CD4-positive, alpha-beta T cell (primary cell): ENCODE measurements around the gene CES5A. TPM values are rescaled to one million over a fixed set of nuclear protein-coding genes. Genes with fewer than 3 reads are reported as not detected.
A peak's percentile ranks its signal among the peaks of the same experiment; 100 is the strongest.
"Not testable (repeated sequence)": the region's sequence is repeated elsewhere in the genome, so short reads cannot be mapped to it uniquely, and the experiment has no call there.

Source experiments
- ATAC-seq: fragments of 200-7000 bp; cut with Tn5 transposase; one replicate; pipeline ENCODE4 v1.10.0; 2022; ENCODE audit warnings: mild to moderate bottlenecking; ENCODE audit not compliant: poor library complexity
- CTCF ChIA-PET: fragments of 350-600 bp; sonication (Branson Sonifier 250); formaldehyde crosslinking; loops from one replicate; lab custom pipeline; 2021; ENCODE audit warnings: antibody characterized with exemption, inconsistent platforms; lab: Charles Lee
- POLR2A ChIA-PET: fragments of 350-600 bp; sonication (Branson Sonifier 250); formaldehyde crosslinking; loops from one replicate; lab custom pipeline; 2021; ENCODE audit warnings: antibody characterized with exemption, inconsistent platforms; lab: Charles Lee
- DNase-seq, 14 experiments: peaks; one replicate each; pipeline ENCODE4 v3.0.0-alpha.2; 2013 to 2020; ENCODE audit warnings: mixed read lengths in 2 of 14
- H3K27ac ChIP-seq, 2 donors: one replicate each; pipeline versions ENCODE4 v1.5.1 to v1.7.0; 2013; ENCODE audit warnings: low read length in 2 of 2, low read depth in 1 of 2, mild to moderate bottlenecking in 1 of 2
- H3K27me3 ChIP-seq, 2 experiments: 1 replicate in 1 of 2; 2 replicates in 1 of 2; pipeline versions ENCODE4 v1.6.1 to v1.7.0; 2013; ENCODE audit warnings: low read length in 2 of 2, control low read depth in 1 of 2, mild to moderate bottlenecking in 1 of 2, moderate library complexity in 1 of 2; ENCODE audit not compliant: insufficient read depth in 2 of 2, control insufficient read depth in 1 of 2
- H3K36me3 ChIP-seq: one replicate; pipeline ENCODE4 v1.6.1; 2013; ENCODE audit warnings: low read length, control low read depth; ENCODE audit not compliant: insufficient read depth
- H3K4me1 ChIP-seq: one replicate; pipeline ENCODE4 v1.6.1; 2013; ENCODE audit warnings: low read length, control low read depth; ENCODE audit not compliant: insufficient read depth
- H3K4me3 ChIP-seq: one replicate; pipeline ENCODE4 v1.5.1; 2013; ENCODE audit warnings: mild to moderate bottlenecking, low read length, moderate library complexity
- H3K9me3 ChIP-seq, 2 experiments: 1 replicate in 1 of 2; 2 replicates in 1 of 2; pipeline versions ENCODE4 v1.6.1 to v1.7.0; 2013; ENCODE audit warnings: low read length in 2 of 2, mild to moderate bottlenecking in 2 of 2, control low read depth in 1 of 2, moderate library complexity in 1 of 2; ENCODE audit not compliant: control insufficient read depth in 1 of 2, insufficient read depth in 1 of 2
- H3K27ac Mint-ChIP-seq: one replicate; pipeline ENCODE4 v1.8.0; 2020; ENCODE audit warnings: mixed read lengths
- H3K27me3 Mint-ChIP-seq: one replicate; pipeline ENCODE4 v1.8.0; 2021; ENCODE audit warnings: mixed read lengths
- H3K36me3 Mint-ChIP-seq: one replicate; pipeline ENCODE4 v1.8.0; 2021; ENCODE audit warnings: low read depth, mixed read lengths
- H3K4me1 Mint-ChIP-seq: one replicate; pipeline ENCODE4 v1.8.0; 2021; ENCODE audit warnings: low read depth, mixed read lengths
- H3K4me3 Mint-ChIP-seq: one replicate; pipeline ENCODE4 v1.8.0; 2020; ENCODE audit warnings: mild to moderate bottlenecking, mixed read lengths
- H3K9me3 Mint-ChIP-seq: one replicate; pipeline ENCODE4 v1.8.0; 2020; ENCODE audit warnings: mixed read lengths
- intact Hi-C, 2 experiments: fragments of 100-400 bp; cut with DNase I in 1 of 2; cut with micrococcal nuclease in 1 of 2; formaldehyde crosslinking; loops; one replicate each; pipeline versions ENCODE4 v1.15.1 to v1.9.0; 2023 to 2025; cut with DNase I, micrococcal nuclease
- total RNA-seq, 174 experiments: library from RNA in 2 of 174; stranded (reverse) in 2 of 174; gene quantifications; one replicate each; pipeline ENCODE4 v1.2.3 and lab custom pipeline; 2021 to 2026
- TF ChIP-seq, protein P1 (sequence below): fragments of 200-600 bp; IDR thresholded peaks from one replicate; pipeline ENCODE4 v1.8.0; 2022; ENCODE audit warnings: antibody characterized with exemption, mild to moderate bottlenecking

Gene CES5A
- total RNA-seq, 2 experiments from 2014 or later: not detected

DNA sequence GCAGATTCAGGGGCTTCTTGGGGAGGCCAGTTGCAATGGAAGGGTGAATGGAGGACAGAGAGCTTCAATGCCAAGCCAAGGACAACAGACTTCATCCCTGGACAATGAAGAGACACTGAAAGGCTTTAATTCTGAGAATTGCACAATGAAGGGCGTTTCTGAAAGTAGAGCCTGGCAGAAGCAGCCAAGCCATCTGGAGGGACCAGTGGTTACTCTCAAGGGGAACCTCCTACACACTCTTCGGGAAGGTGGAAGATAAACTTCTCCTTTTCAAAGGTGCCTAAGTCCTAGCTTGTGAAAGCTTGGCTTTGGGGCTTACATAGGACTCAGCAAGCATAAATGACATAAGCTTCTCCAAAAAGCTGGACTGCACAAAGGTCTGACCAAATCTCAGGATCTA lies 36.1 kb downstream of the CES5A start:
- no peaks in the 10 kb centered on the region for H3K27me3 ChIP-seq
- CTCF ChIA-PET: no interaction called here

DNA sequence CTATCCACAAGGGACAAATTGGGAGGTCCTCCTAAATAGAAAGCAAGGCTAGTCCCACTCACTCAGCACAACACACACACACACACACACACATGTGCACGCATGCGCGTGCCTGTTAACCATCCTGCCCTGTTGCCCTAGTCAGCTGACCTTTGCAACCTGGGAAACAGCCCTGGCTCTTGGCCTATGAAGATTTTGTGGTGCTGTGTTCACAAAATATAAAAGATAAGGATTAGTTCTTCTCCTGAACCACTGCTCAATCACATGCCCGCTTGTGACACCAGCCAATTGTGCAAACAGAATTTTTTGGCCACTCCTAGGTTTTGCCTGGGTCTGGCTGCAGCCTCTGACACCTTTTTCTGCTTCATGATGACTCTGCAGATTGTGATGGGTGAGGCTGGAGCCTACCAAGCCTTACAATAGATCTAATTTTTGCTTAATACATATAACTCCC lies 39.0 kb downstream of the CES5A start:
- ATAC-seq: no peak
- TF ChIP-seq, protein P1, sequence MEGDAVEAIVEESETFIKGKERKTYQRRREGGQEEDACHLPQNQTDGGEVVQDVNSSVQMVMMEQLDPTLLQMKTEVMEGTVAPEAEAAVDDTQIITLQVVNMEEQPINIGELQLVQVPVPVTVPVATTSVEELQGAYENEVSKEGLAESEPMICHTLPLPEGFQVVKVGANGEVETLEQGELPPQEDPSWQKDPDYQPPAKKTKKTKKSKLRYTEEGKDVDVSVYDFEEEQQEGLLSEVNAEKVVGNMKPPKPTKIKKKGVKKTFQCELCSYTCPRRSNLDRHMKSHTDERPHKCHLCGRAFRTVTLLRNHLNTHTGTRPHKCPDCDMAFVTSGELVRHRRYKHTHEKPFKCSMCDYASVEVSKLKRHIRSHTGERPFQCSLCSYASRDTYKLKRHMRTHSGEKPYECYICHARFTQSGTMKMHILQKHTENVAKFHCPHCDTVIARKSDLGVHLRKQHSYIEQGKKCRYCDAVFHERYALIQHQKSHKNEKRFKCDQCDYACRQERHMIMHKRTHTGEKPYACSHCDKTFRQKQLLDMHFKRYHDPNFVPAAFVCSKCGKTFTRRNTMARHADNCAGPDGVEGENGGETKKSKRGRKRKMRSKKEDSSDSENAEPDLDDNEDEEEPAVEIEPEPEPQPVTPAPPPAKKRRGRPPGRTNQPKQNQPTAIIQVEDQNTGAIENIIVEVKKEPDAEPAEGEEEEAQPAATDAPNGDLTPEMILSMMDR: no peak
- H3K27me3 ChIP-seq: peaks cover 0 to 7% of the 10 kb centered on the region in 2 experiments
- Mint-ChIP-seq H3K27ac (no peak overlapping the region), H3K9me3 (no peaks in the 10 kb centered on the region), H3K4me1 (no peaks in the 10 kb centered on the region), H3K4me3 (no peak overlapping the region), H3K36me3 (no peaks in the 10 kb centered on the region), H3K27me3 (peaks cover 1% of the 10 kb centered on the region)
- ChIA-PET CTCF (no interaction called here), POLR2A (no interaction called here)
- DNase-seq: no peak
- H3K4me1 ChIP-seq: no peaks in the 10 kb centered on the region
- H3K9me3 ChIP-seq: no peaks in the 10 kb centered on the region
- no peak overlapping the region for H3K4me3 ChIP-seq
- no peak overlapping the region for H3K27ac ChIP-seq
- H3K36me3 ChIP-seq: no peaks in the 10 kb centered on the region
- intact Hi-C loops: no loop called here

More for the DNA sequence above, 36.1 kb downstream of the CES5A start:
- no peak overlapping the region for H3K27ac Mint-ChIP-seq
- H3K36me3 Mint-ChIP-seq: no peaks in the 10 kb centered on the region
- TF ChIP-seq, protein P1: no peak
- intact Hi-C loops: no loop called here
- POLR2A ChIA-PET: no interaction called here
- DNase-seq (peak in 1 of 14 experiments; percentile 6), ATAC-seq (no peak)
- Histone ChIP-seq H3K4me3 (no peak overlapping the region), H3K27ac (no peak overlapping the region), H3K9me3 (no peaks in the 10 kb centered on the region), H3K36me3 (no peaks in the 10 kb centered on the region), H3K4me1 (no peaks in the 10 kb centered on the region)
- no peaks in the 10 kb centered on the region for H3K9me3 Mint-ChIP-seq
- no peaks in the 10 kb centered on the region for H3K4me1 Mint-ChIP-seq
- peaks cover 12% of the 10 kb centered on the region for H3K27me3 Mint-ChIP-seq
- no peak overlapping the region for H3K4me3 Mint-ChIP-seq

DNA sequence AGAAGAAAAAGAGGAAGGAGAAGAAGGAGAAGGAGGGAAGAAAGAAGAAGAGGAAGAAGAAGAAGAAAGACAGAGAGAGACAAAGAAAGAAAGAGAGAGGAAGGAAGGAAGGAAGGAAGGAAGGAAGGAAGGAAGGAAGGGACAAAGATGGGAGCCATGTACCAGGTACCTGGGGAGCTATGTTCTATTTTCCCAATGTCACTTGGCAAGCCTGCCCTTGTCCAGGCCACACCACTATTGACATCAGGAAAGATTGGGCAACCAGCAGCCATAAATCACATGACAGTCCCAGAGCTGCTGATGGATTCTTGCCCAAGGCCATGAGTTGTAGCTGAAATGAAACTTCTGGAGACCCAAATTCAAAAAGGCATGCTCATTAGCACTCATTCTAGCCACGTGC lies 39.6 kb downstream of the CES5A start:
- Histone ChIP-seq H3K36me3 (no peaks in the 10 kb centered on the region), H3K27ac (no peak overlapping the region), H3K9me3 (no peaks in the 10 kb centered on the region), H3K27me3 (peaks cover 0 to 7% of the 10 kb centered on the region in 2 experiments), H3K4me1 (no peaks in the 10 kb centered on the region), H3K4me3 (no peak overlapping the region)
- intact Hi-C loops: no loop called here
- no peaks in the 10 kb centered on the region for H3K4me1 Mint-ChIP-seq
- H3K27me3 Mint-ChIP-seq: peaks cover 5% of the 10 kb centered on the region
- ATAC-seq (no peak), DNase-seq (no peak)
- no peak overlapping the region for H3K27ac Mint-ChIP-seq
- H3K36me3 Mint-ChIP-seq: no peaks in the 10 kb centered on the region
- H3K4me3 Mint-ChIP-seq: no peak overlapping the region
- ChIA-PET POLR2A (no interaction called here), CTCF (no interaction called here)
- TF ChIP-seq, protein P1: no peak
- no peaks in the 10 kb centered on the region for H3K9me3 Mint-ChIP-seq

DNA sequence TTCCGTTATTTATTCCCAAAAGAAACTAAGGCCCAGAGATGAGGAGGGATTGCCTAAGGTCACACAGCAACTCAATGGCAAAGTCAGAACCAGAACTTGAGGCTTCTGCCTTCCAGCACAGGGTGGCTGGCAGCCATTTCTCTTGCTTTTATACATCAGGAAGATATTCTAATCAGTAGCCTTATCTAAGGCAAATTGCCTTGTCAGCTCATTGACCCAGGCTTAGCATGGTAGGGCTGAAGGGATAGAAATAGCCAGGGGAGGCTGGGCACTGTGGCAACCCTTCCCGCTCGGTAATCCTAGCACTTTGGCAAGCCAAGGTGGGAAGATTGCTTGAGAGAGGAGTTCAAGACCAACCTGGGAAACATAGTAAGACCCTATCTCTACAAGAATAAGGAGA lies 40.0 kb downstream of the CES5A start:
- H3K9me3 ChIP-seq, H3K27me3 Mint-ChIP-seq, CTCF ChIA-PET, H3K4me3 ChIP-seq, intact Hi-C loops, H3K27ac Mint-ChIP-seq, H3K4me3 Mint-ChIP-seq, H3K36me3 ChIP-seq, H3K4me1 ChIP-seq, H3K27me3 ChIP-seq, H3K36me3 Mint-ChIP-seq, H3K4me1 Mint-ChIP-seq, ATAC-seq, H3K27ac ChIP-seq, POLR2A ChIA-PET, H3K9me3 Mint-ChIP-seq, DNase-seq: not testable (repeated sequence)
